DND-41 (cell line): ENCODE results near the gene FBLL1.

Source experiments
- CTCF ChIP-seq: IDR thresholded peaks from 2 replicates; pipeline ENCODE4 v1.5.1; 2012; ENCODE audit warnings: borderline replicate concordance, low read length, moderate library complexity, mild to moderate bottlenecking; ENCODE audit not compliant: poor library complexity, severe bottlenecking; ENCODE audit errors: extremely low read depth
- EZH2 ChIP-seq: IDR thresholded peaks from 3 replicates; pipeline ENCODE4 v1.6.1; 2012; ENCODE audit warnings: borderline replicate concordance, low read depth, mild to moderate bottlenecking, moderate library complexity, low read length, inconsistent platforms; ENCODE audit not compliant: severe bottlenecking

DNA sequence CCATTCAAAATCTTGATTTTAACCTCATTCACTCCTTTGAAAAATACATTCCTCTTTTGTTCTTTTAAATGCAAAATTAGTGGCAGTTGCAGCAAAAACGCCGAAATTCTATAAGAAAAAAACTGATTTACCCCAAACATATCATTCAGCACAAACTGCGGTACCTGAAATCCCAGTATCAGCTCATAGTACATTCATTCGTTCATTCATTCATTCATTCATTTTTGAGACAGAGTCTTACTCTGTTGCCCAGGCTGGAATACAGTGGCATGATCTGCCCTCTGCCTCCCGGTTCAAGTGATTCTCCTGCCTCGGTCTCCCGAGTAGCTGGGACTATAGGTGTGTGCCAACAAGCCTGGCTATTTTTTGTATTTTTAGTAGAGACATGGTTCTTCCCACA, 20.4 kb downstream of the FBLL1 start:
- TF ChIP-seq EZH2 (no peak), CTCF (no peak)
